Calu3 (cell line): ENCODE data around the gene SLC37A4. TPM values are rescaled to one million over a fixed set of nuclear protein-coding genes. Genes with fewer than 3 reads are reported as not detected.
"Not testable (repeated sequence)": the region's sequence is repeated elsewhere in the genome, so short reads cannot be mapped to it uniquely, and the experiment has no call there.

ENCODE experiments used
- BruUV-seq: library from RNA; stranded (reverse); fragments of 400-500 nt; replicated peaks from 2 replicates; lab custom pipeline; 2021; lab: Mats Ljungman, UMichigan
- CTCF ChIA-PET: fragments of 300-600 bp; sonication (Branson Sonifier 250); formaldehyde crosslinking; loops from one replicate; lab custom pipeline; 2022; ENCODE audit warnings: antibody characterized with exemption; lab: Charles Lee
- DNase-seq: peaks from one replicate; pipeline ENCODE4 v3.0.0; 2022
- H3K27ac Mint-ChIP-seq: one replicate; pipeline ENCODE4 v1.8.0; 2022; ENCODE audit warnings: mixed read lengths; ENCODE audit not compliant: unreplicated experiment
- H3K27me3 Mint-ChIP-seq: one replicate; pipeline ENCODE4 v1.8.0; 2022; ENCODE audit warnings: mixed read lengths; ENCODE audit not compliant: unreplicated experiment
- H3K36me3 Mint-ChIP-seq: one replicate; pipeline ENCODE4 v1.8.0; 2022; ENCODE audit warnings: mild to moderate bottlenecking, moderate library complexity, mixed read lengths; ENCODE audit not compliant: insufficient read depth, unreplicated experiment
- H3K4me1 Mint-ChIP-seq: one replicate; pipeline ENCODE4 v1.8.0; 2022; ENCODE audit warnings: mild to moderate bottlenecking, low read depth, mixed read lengths; ENCODE audit not compliant: unreplicated experiment
- H3K4me3 Mint-ChIP-seq: one replicate; pipeline ENCODE4 v1.8.0; 2022; ENCODE audit warnings: mild to moderate bottlenecking, low read depth, moderate library complexity, mixed read lengths; ENCODE audit not compliant: unreplicated experiment
- H3K9me3 Mint-ChIP-seq: one replicate; pipeline ENCODE4 v1.8.0; 2022; ENCODE audit warnings: low read depth, mixed read lengths; ENCODE audit not compliant: unreplicated experiment
- CTCF ChIP-seq: fragments of 200-600 bp; IDR thresholded peaks from one replicate; pipeline ENCODE4 v1.8.0; 2022; ENCODE audit warnings: antibody characterized with exemption; ENCODE audit not compliant: unreplicated experiment
- intact Hi-C: fragments of 100-400 bp; cut with micrococcal nuclease; formaldehyde crosslinking; loops from one replicate; pipeline ENCODE4 v1.10.0; 2022; ENCODE audit not compliant: unreplicated experiment
- total RNA-seq: library from RNA; stranded (reverse); gene quantifications from 2 replicates; pipeline ENCODE4 v1.2.3, GENCODE V29; 2022

SLC37A4 gene
- total RNA-seq, 1 experiment from 2014 or later: 21.2 TPM

GRCh38 chr11:119021631-119022030 lies 9.0 kb downstream of the SLC37A4 start:
- CTCF ChIA-PET: no interaction called here
- BruUV-seq: no TSS peak
- Mint-ChIP-seq H3K9me3 (no peaks in the 10 kb centered on the region), H3K36me3 (peaks cover 59% of the 10 kb centered on the region), H3K4me3 (no peak overlapping the region), H3K27ac (no peak overlapping the region), H3K4me1 (peaks cover 7% of the 10 kb centered on the region), H3K27me3 (no peaks in the 10 kb centered on the region)
- TF ChIP-seq CTCF: no peak
- no peak for DNase-seq
- intact Hi-C loops: no loop called here

GRCh38 chr11:119019996-119020395 lies 10.7 kb downstream of the SLC37A4 start:
- Mint-ChIP-seq H3K36me3 (peaks cover 71% of the 10 kb centered on the region), H3K4me3 (peak overlapping the region; percentile 93)
- no TSS peak for BruUV-seq

GRCh38 chr11:119018074-119018938 lies 12.4 kb downstream of the SLC37A4 start, which contains the start of the genes RPS25 and TRAPPC4:
Gene RPS25 (minus strand): TSS chr11:119018343. CDS start chr11:119018284, 59 bp downstream.
Gene TRAPPC4 (plus strand): TSS chr11:119018766. CDS start chr11:119018796, 30 bp downstream.
- CTCF ChIA-PET: interaction anchor here (0.6 kb wide), 2 partner anchors 227 to 1286 kb away, joined by 3 read pairs; no protein-coding TSS in a partner anchor
- no TSS peak for BruUV-seq
- Mint-ChIP-seq H3K4me3 (peak within 1 kb of the TSS; percentile 93), H3K4me1 (peaks cover 15% of the 10 kb centered on the region), H3K27ac (peak within 1 kb of the TSS; percentile 93), H3K27me3 (no peaks in the 10 kb centered on the region), H3K36me3 (peaks cover 77% of the 10 kb centered on the region), H3K9me3 (no peaks in the 10 kb centered on the region)
- intact Hi-C loops: no loop called here
- peak; percentile 90 for DNase-seq
- no peak for TF ChIP-seq CTCF

More at GRCh38 chr11:119019996-119020395, 10.7 kb downstream of the SLC37A4 start:
- no peaks in the 10 kb centered on the region for H3K27me3 Mint-ChIP-seq
- no peak for DNase-seq
- H3K27ac Mint-ChIP-seq: peak overlapping the region; percentile 60
- no peaks in the 10 kb centered on the region for H3K9me3 Mint-ChIP-seq
- H3K4me1 Mint-ChIP-seq: peaks cover 15% of the 10 kb centered on the region
- intact Hi-C loops: no loop called here
- TF ChIP-seq CTCF: no peak
- CTCF ChIA-PET: no interaction called here

- intact Hi-C loops, H3K9me3 Mint-ChIP-seq, BruUV-seq, DNase-seq, H3K27me3 Mint-ChIP-seq: not testable (repeated sequence)
- H3K36me3 Mint-ChIP-seq: peaks cover 81% of the 10 kb centered on the region
- CTCF ChIA-PET: interaction anchor here (0.5 to 0.7 kb wide), 2 partner anchors 322 to 1938 kb away, joined by 3 read pairs; no protein-coding TSS in a partner anchor
- peak overlapping the region; percentile 93 for H3K4me3 Mint-ChIP-seq
- peaks cover 15% of the 10 kb centered on the region for H3K4me1 Mint-ChIP-seq
- H3K27ac Mint-ChIP-seq: peak overlapping the region; percentile 93
These were observed 13.3 kb downstream of the SLC37A4 start for GRCh38 chr11:119017377-119017776.
